GM18907 (cell line): Measurements from ENCODE around the gene RTN1.

Experiments used
- ATAC-seq: cut with Tn5 transposase; IDR thresholded peaks from one replicate; pipeline ENCODE4 v1.9.1; 2021; ENCODE audit warnings: mild to moderate bottlenecking, moderate library complexity; ENCODE audit not compliant: unreplicated experiment

The RTN1 gene

GRCh38 chr14:59811073-59811472 is 59.5 kb downstream of the RTN1 start:
- no peak for ATAC-seq

DNA sequence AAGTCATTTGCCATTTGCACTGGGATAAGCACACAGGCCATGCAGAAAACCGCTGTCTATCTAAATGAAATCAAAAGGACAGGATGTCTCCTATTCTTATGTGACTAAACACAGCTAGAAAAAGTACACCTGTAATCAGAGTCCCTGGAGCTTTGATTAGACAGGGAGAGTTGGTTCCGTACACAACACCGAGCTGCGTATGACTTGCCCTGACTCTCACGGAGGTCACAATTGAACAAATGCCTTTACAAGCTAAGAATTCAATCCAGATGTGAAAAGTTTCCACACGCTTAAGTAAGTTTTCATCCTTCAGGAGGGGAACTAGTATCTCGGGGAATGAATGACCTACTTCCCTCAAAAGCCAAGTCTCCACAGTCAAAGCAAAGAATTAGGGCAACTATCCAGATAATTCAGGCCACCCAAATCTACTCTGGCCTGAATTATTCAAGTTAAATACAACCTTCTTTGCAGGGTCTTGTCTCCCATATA is 67.5 kb downstream of the RTN1 start:
- no peak for ATAC-seq

DNA sequence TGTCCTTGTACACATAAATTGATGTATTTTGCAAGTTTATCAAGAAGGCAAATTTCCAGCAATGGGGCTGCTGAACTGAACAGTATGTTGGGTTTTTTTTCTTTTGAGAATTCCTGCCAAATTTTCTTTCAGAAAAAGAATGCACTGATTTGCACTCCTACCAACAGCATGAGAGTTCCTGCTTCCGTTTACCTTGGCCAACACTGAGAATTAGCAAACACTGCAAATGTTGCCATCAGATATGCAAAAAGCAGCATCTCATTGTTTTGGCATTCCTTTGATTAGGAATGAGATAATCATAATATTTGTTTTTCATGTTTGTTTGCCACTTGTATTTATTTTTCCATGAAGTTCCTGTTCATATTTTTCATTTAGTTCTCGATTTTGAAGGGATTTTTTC is 82.4 kb downstream of the RTN1 start:
- ATAC-seq = no peak

GRCh38 chr14:59787045-59787674 is 83.4 kb downstream of the RTN1 start:
- ATAC-seq = no peak

GRCh38 chr14:59785629-59786028 is 84.9 kb downstream of the RTN1 start:
- no peak for ATAC-seq

GRCh38 chr14:59782760-59783159 is 87.8 kb downstream of the RTN1 start:
- ATAC-seq = no peak

- ATAC-seq = no peak
Measured at GRCh38 chr14:59777006-59777579, 93.5 kb downstream of the RTN1 start.

- no peak for ATAC-seq
Measured at GRCh38 chr14:59776468-59776867, 94.1 kb downstream of the RTN1 start.

GRCh38 chr14:59772233-59772632 is 98.3 kb downstream of the RTN1 start:
- ATAC-seq = no peak

- no peak for ATAC-seq
Measured at GRCh38 chr14:59771577-59771976, 99.0 kb downstream of the RTN1 start.

DNA sequence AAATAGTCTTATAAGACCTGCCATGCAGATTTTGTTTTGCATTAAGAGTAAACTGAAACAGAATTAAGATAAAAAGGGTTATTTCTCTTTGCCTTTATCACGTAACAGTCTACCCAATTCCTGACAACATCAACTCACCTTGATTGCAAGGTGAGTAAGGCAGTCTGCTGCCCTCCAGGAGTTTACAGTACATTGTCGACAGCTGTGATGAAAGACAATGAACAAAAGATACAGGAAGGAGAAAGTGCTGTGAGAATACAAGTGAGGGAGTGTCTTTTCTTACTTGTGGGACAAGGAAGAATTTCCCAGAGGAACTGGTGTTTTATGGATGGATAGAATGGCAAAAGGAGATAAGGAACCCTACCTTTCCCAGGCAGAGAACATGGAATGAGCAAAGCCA is 101.0 kb downstream of the RTN1 start:
- ATAC-seq = no peak

GRCh38 chr14:59768855-59769375 is 101.7 kb downstream of the RTN1 start:
- no peak for ATAC-seq

GRCh38 chr14:59761851-59762250 is 108.7 kb downstream of the RTN1 start:
- no peak for ATAC-seq

DNA sequence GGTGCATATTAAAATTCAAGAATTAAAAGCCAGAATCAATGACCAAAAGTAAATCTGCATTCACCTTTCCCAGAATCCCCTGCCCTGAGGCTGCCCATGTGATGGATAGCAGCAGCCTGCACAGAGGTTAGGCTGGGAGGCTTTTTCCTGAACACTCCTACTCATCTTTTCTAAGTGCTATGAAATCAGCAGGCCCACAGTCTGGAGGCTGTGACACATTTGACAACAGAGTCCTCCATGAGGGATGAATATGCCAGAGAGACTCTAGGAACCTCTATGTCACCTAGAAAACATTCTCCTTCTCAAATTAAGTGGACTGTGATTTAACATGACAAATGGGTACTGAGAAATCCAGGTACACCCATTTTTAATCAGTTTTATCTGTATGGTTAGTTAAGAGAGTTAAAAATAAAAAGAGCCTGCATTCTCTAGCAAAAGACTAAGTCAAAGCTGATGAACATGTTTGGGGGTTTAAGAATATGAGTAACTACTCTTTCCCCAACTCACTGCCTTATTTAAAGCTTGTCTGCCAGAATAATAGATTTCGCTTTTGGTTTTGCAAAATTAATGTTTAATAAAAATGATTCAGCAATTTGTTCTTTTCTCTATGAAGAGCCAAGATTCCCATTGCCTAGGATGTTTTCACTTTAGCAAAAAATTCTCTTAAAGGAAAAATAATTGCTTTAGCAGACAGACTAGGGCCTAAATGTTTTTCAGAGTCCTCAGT is 115.0 kb downstream of the RTN1 start:
- ATAC-seq = no peak

- ATAC-seq = no peak
Measured at GRCh38 chr14:59754256-59754655, 116.3 kb downstream of the RTN1 start.

DNA sequence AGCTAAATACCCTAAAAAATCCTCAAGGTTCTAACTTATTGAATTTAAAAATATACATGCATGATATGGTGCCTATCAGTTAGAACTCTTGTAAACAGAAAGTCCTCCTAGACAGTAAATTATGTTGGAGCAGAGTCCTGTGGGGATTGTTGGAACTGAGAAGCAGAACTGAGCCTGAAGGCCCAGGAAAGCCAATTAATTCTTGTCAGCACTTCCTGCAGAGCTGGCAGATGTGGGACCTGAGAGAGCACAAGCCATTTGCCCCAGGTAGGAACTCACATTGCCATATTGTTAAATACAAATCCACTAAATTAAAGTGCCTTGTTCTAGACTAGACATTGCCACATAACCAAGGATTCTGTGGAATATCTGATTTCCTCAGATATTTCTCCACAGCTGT is 117.1 kb downstream of the RTN1 start:
- ATAC-seq = no peak

- no peak for ATAC-seq
Measured at GRCh38 chr14:59751578-59751977, 119.0 kb downstream of the RTN1 start.

GRCh38 chr14:59739794-59740193 is 130.8 kb downstream of the RTN1 start:
- no peak for ATAC-seq

DNA sequence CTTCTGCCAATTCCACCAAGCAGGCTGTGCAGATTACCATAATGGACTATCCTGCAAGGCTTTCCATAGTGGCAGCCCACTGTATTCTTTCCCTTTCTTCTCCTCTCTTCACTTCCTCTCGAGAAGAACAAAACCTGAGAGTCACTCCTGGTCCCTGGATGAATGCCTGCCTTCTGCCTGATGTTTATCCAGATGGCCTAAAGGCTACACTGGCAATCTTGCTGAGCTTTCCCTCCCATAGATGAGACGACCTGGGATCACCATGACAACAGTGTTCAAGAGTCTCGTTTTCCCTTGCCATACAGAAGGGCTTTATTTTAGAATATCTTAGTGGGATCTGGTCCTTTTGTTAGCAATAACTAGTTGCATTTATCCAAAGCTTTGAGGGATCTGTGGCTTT is 142.3 kb downstream of the RTN1 start:
- ATAC-seq = no peak

- no peak for ATAC-seq
Measured at GRCh38 chr14:59727073-59727661, 143.4 kb downstream of the RTN1 start.

GRCh38 chr14:59711080-59711479 is 159.5 kb downstream of the RTN1 start:
- no peak for ATAC-seq
